ENCODE results near the gene RASGRP4.

DNA sequence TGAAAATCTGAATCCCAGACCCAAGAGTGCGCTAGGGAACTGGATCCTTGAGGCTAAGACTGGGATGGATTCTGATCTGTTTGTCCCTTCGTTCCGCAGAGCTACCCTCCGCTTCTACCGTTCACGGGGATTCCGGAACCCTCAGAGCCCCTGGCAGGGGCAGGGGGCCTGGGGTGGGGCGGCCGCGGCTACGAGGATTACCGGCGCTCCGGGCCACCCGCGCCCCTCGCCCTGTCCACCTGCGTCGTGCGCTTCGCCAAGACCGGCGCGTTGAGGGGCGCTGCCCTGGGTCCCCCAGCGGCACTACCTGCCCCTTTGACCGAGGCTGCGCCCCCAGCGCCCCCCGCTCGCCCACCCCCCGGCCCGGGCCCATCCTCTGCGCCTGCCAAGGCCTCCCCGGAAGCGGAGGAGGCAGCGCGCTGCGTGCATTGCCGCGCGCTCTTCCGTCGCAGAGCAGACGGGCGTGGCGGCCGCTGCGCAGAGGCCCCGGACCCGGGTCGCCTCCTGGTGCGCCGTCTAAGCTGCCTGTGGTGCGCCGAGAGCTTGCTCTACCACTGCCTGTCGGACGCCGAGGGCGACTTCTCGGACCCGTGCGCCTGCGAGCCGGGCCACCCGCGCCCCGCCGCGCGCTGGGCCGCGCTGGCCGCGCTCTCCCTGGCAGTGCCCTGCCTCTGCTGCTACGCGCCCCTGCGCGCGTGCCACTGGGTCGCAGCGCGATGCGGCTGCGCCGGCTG lies 30.5 kb downstream of the RASGRP4 start:
- TF ChIP-seq, protein P1, sequence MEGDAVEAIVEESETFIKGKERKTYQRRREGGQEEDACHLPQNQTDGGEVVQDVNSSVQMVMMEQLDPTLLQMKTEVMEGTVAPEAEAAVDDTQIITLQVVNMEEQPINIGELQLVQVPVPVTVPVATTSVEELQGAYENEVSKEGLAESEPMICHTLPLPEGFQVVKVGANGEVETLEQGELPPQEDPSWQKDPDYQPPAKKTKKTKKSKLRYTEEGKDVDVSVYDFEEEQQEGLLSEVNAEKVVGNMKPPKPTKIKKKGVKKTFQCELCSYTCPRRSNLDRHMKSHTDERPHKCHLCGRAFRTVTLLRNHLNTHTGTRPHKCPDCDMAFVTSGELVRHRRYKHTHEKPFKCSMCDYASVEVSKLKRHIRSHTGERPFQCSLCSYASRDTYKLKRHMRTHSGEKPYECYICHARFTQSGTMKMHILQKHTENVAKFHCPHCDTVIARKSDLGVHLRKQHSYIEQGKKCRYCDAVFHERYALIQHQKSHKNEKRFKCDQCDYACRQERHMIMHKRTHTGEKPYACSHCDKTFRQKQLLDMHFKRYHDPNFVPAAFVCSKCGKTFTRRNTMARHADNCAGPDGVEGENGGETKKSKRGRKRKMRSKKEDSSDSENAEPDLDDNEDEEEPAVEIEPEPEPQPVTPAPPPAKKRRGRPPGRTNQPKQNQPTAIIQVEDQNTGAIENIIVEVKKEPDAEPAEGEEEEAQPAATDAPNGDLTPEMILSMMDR (IDR thresholded peaks at IDR 0.05 in 8 of 11, conservative IDR thresholded peaks at IDR 0.05 in 3 of 11): no peak
- no peak for TF ChIP-seq POLR2A (IDR thresholded peaks at IDR 0.05)
